ENCODE data around the gene MX1.
A peak's percentile ranks its signal among the peaks of the same experiment; 100 is the strongest.

Gene MX1

GRCh38 chr21:41472753-41473548, 46.9 kb downstream of the MX1 start:
- Histone ChIP-seq H3K4me3 (ENCODE audit: low read length) (no peak overlapping the region), H3K27me3 (ENCODE audit: insufficient read depth, low read length) (no peaks in the 10 kb centered on the region)

GRCh38 chr21:41475714-41476420, 49.8 kb downstream of the MX1 start:
- peaks cover 18% of the 10 kb centered on the region for H3K36me3 ChIP-seq (ENCODE audit: insufficient read depth, low read depth, low read length)
- no peak overlapping the region for H3K27ac ChIP-seq (ENCODE audit: low read length)
- no peaks in the 10 kb centered on the region for H3K9me3 ChIP-seq (ENCODE audit: insufficient read depth, low read depth, low read length)
- H3K27me3 ChIP-seq (ENCODE audit: insufficient read depth, low read length) = no peaks in the 10 kb centered on the region
- H3K9ac ChIP-seq (ENCODE audit: low read depth, low read length) = no peak overlapping the region
- peaks cover 35% of the 10 kb centered on the region; the same call in 1 of the 2 replicates for H3K4me1 ChIP-seq (ENCODE audit: insufficient read depth, low read length)
- no peak overlapping the region for H3K4me3 ChIP-seq (ENCODE audit: low read length)

More at GRCh38 chr21:41472753-41473548, 46.9 kb downstream of the MX1 start:
- Histone ChIP-seq H3K27ac (ENCODE audit: low read length) (no peak overlapping the region), H3K9me3 (ENCODE audit: insufficient read depth, low read depth, low read length) (no peaks in the 10 kb centered on the region), H3K4me1 (ENCODE audit: insufficient read depth, low read length) (peaks cover 18% of the 10 kb centered on the region; the same call in 1 of the 2 replicates), H3K9ac (ENCODE audit: low read depth, low read length) (no peak overlapping the region), H3K36me3 (ENCODE audit: insufficient read depth, low read depth, low read length) (peaks cover 19% of the 10 kb centered on the region)

- peak overlapping the region; percentile 54; the same call in 1 of the 2 replicates for H3K9ac ChIP-seq (ENCODE audit: low read depth, low read length)
- H3K9me3 ChIP-seq (ENCODE audit: insufficient read depth, low read depth, low read length) = no peaks in the 10 kb centered on the region
- no peaks in the 10 kb centered on the region for H3K27me3 ChIP-seq (ENCODE audit: insufficient read depth, low read length)
- H3K4me1 ChIP-seq (ENCODE audit: insufficient read depth, low read length) = peaks cover 35% of the 10 kb centered on the region; the same call in 1 of the 2 replicates
- peak overlapping the region; percentile 76 for H3K27ac ChIP-seq (ENCODE audit: low read length)
- peak overlapping the region; percentile 45 for H3K4me3 ChIP-seq (ENCODE audit: low read length)
- peaks cover 7% of the 10 kb centered on the region; the same call in 1 of the 2 replicates for H3K36me3 ChIP-seq (ENCODE audit: insufficient read depth, low read depth, low read length)
These were observed 51.7 kb downstream of the MX1 start for GRCh38 chr21:41477641-41478318.

- Histone ChIP-seq H3K4me3 (ENCODE audit: low read length) (peak overlapping the region; percentile 45), H3K9ac (ENCODE audit: low read depth, low read length) (peak overlapping the region; percentile 54; the same call in 1 of the 2 replicates), H3K36me3 (ENCODE audit: insufficient read depth, low read depth, low read length) (0 out of 2 replicates have a peak, but pooled peaks cover 4% of the 10 kb centered on the region), H3K27me3 (ENCODE audit: insufficient read depth, low read length) (no peaks in the 10 kb centered on the region), H3K9me3 (ENCODE audit: insufficient read depth, low read depth, low read length) (no peaks in the 10 kb centered on the region), H3K27ac (ENCODE audit: low read length) (peak overlapping the region; percentile 76), H3K4me1 (ENCODE audit: insufficient read depth, low read length) (peaks cover 35% of the 10 kb centered on the region; the same call in 1 of the 2 replicates)
These were observed 52.5 kb downstream of the MX1 start for GRCh38 chr21:41478319-41479177.

- Histone ChIP-seq H3K27me3 (ENCODE audit: insufficient read depth, low read length) (no peaks in the 10 kb centered on the region), H3K4me1 (ENCODE audit: insufficient read depth, low read length) (peaks cover 35% of the 10 kb centered on the region; the same call in 1 of the 2 replicates), H3K9me3 (ENCODE audit: insufficient read depth, low read depth, low read length) (no peaks in the 10 kb centered on the region), H3K27ac (ENCODE audit: low read length) (no peak overlapping the region), H3K36me3 (ENCODE audit: insufficient read depth, low read depth, low read length) (0 out of 2 replicates have a peak, but pooled peaks cover 4% of the 10 kb centered on the region), H3K9ac (ENCODE audit: low read depth, low read length) (no peak overlapping the region), H3K4me3 (ENCODE audit: low read length) (no peak overlapping the region)
These were observed 53.6 kb downstream of the MX1 start for GRCh38 chr21:41479686-41480085.

GRCh38 chr21:41480086-41480690, 54.1 kb downstream of the MX1 start:
- 0 out of 2 replicates have a peak, but pooled peaks cover 4% of the 10 kb centered on the region for H3K36me3 ChIP-seq (ENCODE audit: insufficient read depth, low read depth, low read length)
- no peak overlapping the region for H3K4me3 ChIP-seq (ENCODE audit: low read length)
- H3K9ac ChIP-seq (ENCODE audit: low read depth, low read length) = no peak overlapping the region
- no peaks in the 10 kb centered on the region for H3K9me3 ChIP-seq (ENCODE audit: insufficient read depth, low read depth, low read length)
- H3K27me3 ChIP-seq (ENCODE audit: insufficient read depth, low read length) = no peaks in the 10 kb centered on the region
- H3K27ac ChIP-seq (ENCODE audit: low read length) = no peak overlapping the region
- peaks cover 35% of the 10 kb centered on the region; the same call in 1 of the 2 replicates for H3K4me1 ChIP-seq (ENCODE audit: insufficient read depth, low read length)

- Histone ChIP-seq H3K4me3 (ENCODE audit: low read length) (no peak overlapping the region), H3K27ac (ENCODE audit: low read length) (no peak overlapping the region), H3K36me3 (ENCODE audit: insufficient read depth, low read depth, low read length) (0 out of 2 replicates have a peak, but pooled peaks cover 4% of the 10 kb centered on the region), H3K27me3 (ENCODE audit: insufficient read depth, low read length) (no peaks in the 10 kb centered on the region), H3K4me1 (ENCODE audit: insufficient read depth, low read length) (peaks cover 35% of the 10 kb centered on the region; the same call in 1 of the 2 replicates), H3K9ac (ENCODE audit: low read depth, low read length) (no peak overlapping the region), H3K9me3 (ENCODE audit: insufficient read depth, low read depth, low read length) (no peaks in the 10 kb centered on the region)
These were observed 55.2 kb downstream of the MX1 start for GRCh38 chr21:41481191-41481590.

- 0 out of 2 replicates have a peak, but pooled peaks cover 4% of the 10 kb centered on the region for H3K36me3 ChIP-seq (ENCODE audit: insufficient read depth, low read depth, low read length)
- no peaks in the 10 kb centered on the region for H3K9me3 ChIP-seq (ENCODE audit: insufficient read depth, low read depth, low read length)
- H3K4me3 ChIP-seq (ENCODE audit: low read length) = no peak overlapping the region
- peaks cover 25% of the 10 kb centered on the region; the same call in 1 of the 2 replicates for H3K4me1 ChIP-seq (ENCODE audit: insufficient read depth, low read length)
- H3K27ac ChIP-seq (ENCODE audit: low read length) = no peak overlapping the region
- no peak overlapping the region for H3K9ac ChIP-seq (ENCODE audit: low read depth, low read length)
- H3K27me3 ChIP-seq (ENCODE audit: insufficient read depth, low read length) = no peaks in the 10 kb centered on the region
These were observed 56.3 kb downstream of the MX1 start for GRCh38 chr21:41482301-41482700.

- H3K27ac ChIP-seq (ENCODE audit: low read length) = no peak overlapping the region
- no peak overlapping the region for H3K4me3 ChIP-seq (ENCODE audit: low read length)
- H3K9me3 ChIP-seq (ENCODE audit: insufficient read depth, low read depth, low read length) = no peaks in the 10 kb centered on the region
- no peak overlapping the region for H3K9ac ChIP-seq (ENCODE audit: low read depth, low read length)
- H3K36me3 ChIP-seq (ENCODE audit: insufficient read depth, low read depth, low read length) = 0 out of 2 replicates have a peak, but pooled peaks cover 4% of the 10 kb centered on the region
- no peaks in the 10 kb centered on the region for H3K27me3 ChIP-seq (ENCODE audit: insufficient read depth, low read length)
- H3K4me1 ChIP-seq (ENCODE audit: insufficient read depth, low read length) = peaks cover 21% of the 10 kb centered on the region; the same call in 1 of the 2 replicates
These were observed 56.9 kb downstream of the MX1 start for GRCh38 chr21:41482980-41483379.

- Histone ChIP-seq H3K36me3 (ENCODE audit: insufficient read depth, low read depth, low read length) (0 out of 2 replicates have a peak, but pooled peaks cover 4% of the 10 kb centered on the region), H3K4me1 (ENCODE audit: insufficient read depth, low read length) (peaks cover 17% of the 10 kb centered on the region; the same call in 1 of the 2 replicates), H3K9me3 (ENCODE audit: insufficient read depth, low read depth, low read length) (no peaks in the 10 kb centered on the region), H3K9ac (ENCODE audit: low read depth, low read length) (no peak overlapping the region), H3K27ac (ENCODE audit: low read length) (no peak overlapping the region), H3K27me3 (ENCODE audit: insufficient read depth, low read length) (no peaks in the 10 kb centered on the region), H3K4me3 (ENCODE audit: low read length) (no peak overlapping the region)
These were observed 57.4 kb downstream of the MX1 start for GRCh38 chr21:41483415-41483814.
